Measurements from ENCODE around the gene IGF2BP2. TPM values are rescaled to one million over a fixed set of nuclear protein-coding genes. Genes with fewer than 3 reads are reported as not detected.
A peak's percentile ranks its signal among the peaks of the same experiment; 100 is the strongest.

Gene IGF2BP2
- total RNA-seq, 2 experiments from 2014 or later, result 0.54 to 0.55 TPM

- Mint-ChIP-seq H3K36me3 (ENCODE audit: low read depth) (no peaks in the 10 kb centered on the region), H3K4me1 (no peaks in the 10 kb centered on the region), H3K27me3 (peaks cover 8% of the 10 kb centered on the region), H3K9me3 (ENCODE audit: low read depth) (no peaks in the 10 kb centered on the region), H3K27ac (no peak overlapping the region), H3K4me3 (no peak overlapping the region)
- CTCF ChIA-PET, result no interaction called here
- no peak for ATAC-seq
- POLR2A ChIA-PET, result no interaction called here
- intact Hi-C loops (cut with DNase I, micrococcal nuclease), result no loop called here
- DNase-seq, result no peak
These were observed 12.6 kb upstream of the IGF2BP2 start for GRCh38 chr3:185837414-185837813.

GRCh38 chr3:185831990-185832389, 7.1 kb upstream of the IGF2BP2 start:
- H3K4me1 Mint-ChIP-seq, result no peaks in the 10 kb centered on the region
- intact Hi-C loops (cut with DNase I, micrococcal nuclease), result no loop called here
- POLR2A ChIA-PET, result no interaction called here
- H3K9me3 Mint-ChIP-seq (ENCODE audit: low read depth), result no peaks in the 10 kb centered on the region
- no peak overlapping the region for H3K4me3 Mint-ChIP-seq
- CTCF ChIA-PET, result interaction anchor here (0.7 kb wide), 1 partner anchor 10 kb away, joined by 3 read pairs; no protein-coding TSS in a partner anchor
- H3K27me3 Mint-ChIP-seq, result peaks cover 32% of the 10 kb centered on the region
- no peak for ATAC-seq
- DNase-seq, result no peak
- no peak overlapping the region for H3K27ac Mint-ChIP-seq
- no peaks in the 10 kb centered on the region for H3K36me3 Mint-ChIP-seq (ENCODE audit: low read depth)

- intact Hi-C loops (cut with DNase I, micrococcal nuclease), result no loop called here
- ChIA-PET CTCF (interaction anchor here (0.7 kb wide), 1 partner anchor 10 kb away, joined by 3 read pairs; no protein-coding TSS in a partner anchor), POLR2A (no interaction called here)
- Mint-ChIP-seq H3K27me3 (peaks cover 39% of the 10 kb centered on the region), H3K4me3 (no peak overlapping the region), H3K36me3 (ENCODE audit: low read depth) (no peaks in the 10 kb centered on the region), H3K27ac (no peak overlapping the region), H3K4me1 (no peaks in the 10 kb centered on the region), H3K9me3 (ENCODE audit: low read depth) (no peaks in the 10 kb centered on the region)
- no peak for ATAC-seq
- no peak for DNase-seq
These were observed 6.4 kb upstream of the IGF2BP2 start for GRCh38 chr3:185831195-185831594.

- Mint-ChIP-seq H3K4me3 (no peak overlapping the region), H3K27ac (no peak overlapping the region), H3K9me3 (ENCODE audit: low read depth) (no peaks in the 10 kb centered on the region), H3K27me3 (peaks cover 42% of the 10 kb centered on the region), H3K4me1 (no peaks in the 10 kb centered on the region), H3K36me3 (ENCODE audit: low read depth) (no peaks in the 10 kb centered on the region)
- intact Hi-C loops (cut with DNase I, micrococcal nuclease), result no loop called here
- CTCF ChIA-PET, result no interaction called here
- ATAC-seq (no peak), DNase-seq (no peak)
- POLR2A ChIA-PET, result no interaction called here
These were observed 5.4 kb upstream of the IGF2BP2 start for GRCh38 chr3:185830018-185830797.

GRCh38 chr3:185828755-185829154, 3.9 kb upstream of the IGF2BP2 start:
- Mint-ChIP-seq H3K4me3 (no peak overlapping the region), H3K9me3 (ENCODE audit: low read depth) (no peaks in the 10 kb centered on the region), H3K27me3 (peaks cover 44% of the 10 kb centered on the region), H3K36me3 (ENCODE audit: low read depth) (no peaks in the 10 kb centered on the region), H3K27ac (no peak overlapping the region), H3K4me1 (peaks cover 4% of the 10 kb centered on the region)
- intact Hi-C loops (cut with DNase I, micrococcal nuclease), result loop anchor here in 1 of 2 experiments (5.0 kb wide), 3 partner anchors 84 to 279 kb away; partner anchors contain the start of gene ETV5
- no peak for DNase-seq
- no peak for ATAC-seq
- CTCF ChIA-PET, result no interaction called here
- POLR2A ChIA-PET, result no interaction called here

- Mint-ChIP-seq H3K27me3 (peaks cover 48% of the 10 kb centered on the region), H3K4me1 (peaks cover 8% of the 10 kb centered on the region), H3K9me3 (ENCODE audit: low read depth) (no peaks in the 10 kb centered on the region), H3K27ac (no peak overlapping the region), H3K4me3 (no peak overlapping the region), H3K36me3 (ENCODE audit: low read depth) (no peaks in the 10 kb centered on the region)
- ChIA-PET POLR2A (no interaction called here), CTCF (no interaction called here)
- DNase-seq (no peak), ATAC-seq (no peak)
- intact Hi-C loops (cut with DNase I, micrococcal nuclease), result loop anchor here in 1 of 2 experiments (5.0 kb wide), 3 partner anchors 85 to 280 kb away; partner anchors contain the start of gene ETV5
These were observed 2.9 kb upstream of the IGF2BP2 start for GRCh38 chr3:185827595-185828344.

GRCh38 chr3:185825639-185826481, 1.0 kb upstream of the IGF2BP2 start:
- intact Hi-C loops (cut with DNase I, micrococcal nuclease), result loop anchor here in 1 of 2 experiments (5.0 kb wide), 3 partner anchors 86 to 281 kb away; partner anchors contain the start of gene ETV5
- H3K36me3 Mint-ChIP-seq (ENCODE audit: low read depth), result no peaks in the 10 kb centered on the region
- DNase-seq (peak; percentile 70), ATAC-seq (peak; percentile 72)
- peak overlapping the region; percentile 74 for H3K4me3 Mint-ChIP-seq
- H3K4me1 Mint-ChIP-seq, result peaks cover 8% of the 10 kb centered on the region
- H3K27me3 Mint-ChIP-seq, result peaks cover 61% of the 10 kb centered on the region
- no peaks in the 10 kb centered on the region for H3K9me3 Mint-ChIP-seq (ENCODE audit: low read depth)
- peak overlapping the region; percentile 48 for H3K27ac Mint-ChIP-seq
- ChIA-PET POLR2A (no interaction called here), CTCF (no interaction called here)

GRCh38 chr3:185824051-185825005, 514 bp downstream of the IGF2BP2 start:
- Mint-ChIP-seq H3K27ac (no peak overlapping the region), H3K4me3 (peak overlapping the region; percentile 74), H3K9me3 (ENCODE audit: low read depth) (no peaks in the 10 kb centered on the region), H3K36me3 (ENCODE audit: low read depth) (no peaks in the 10 kb centered on the region), H3K4me1 (peaks cover 8% of the 10 kb centered on the region), H3K27me3 (peaks cover 57% of the 10 kb centered on the region)
- CTCF ChIA-PET, result no interaction called here
- intact Hi-C loops (cut with DNase I, micrococcal nuclease), result loop anchor here in 1 of 2 experiments (5.0 kb wide), 3 partner anchors 88 to 283 kb away; partner anchors contain the start of gene ETV5
- peak; percentile 53 for DNase-seq
- POLR2A ChIA-PET, result no interaction called here
- peak; percentile 24 for ATAC-seq

GRCh38 chr3:185823078-185824044, 1.5 kb downstream of the IGF2BP2 start:
- Mint-ChIP-seq H3K9me3 (ENCODE audit: low read depth) (no peaks in the 10 kb centered on the region), H3K4me3 (peak overlapping the region; percentile 74), H3K27ac (no peak overlapping the region), H3K4me1 (peaks cover 8% of the 10 kb centered on the region), H3K27me3 (peaks cover 57% of the 10 kb centered on the region), H3K36me3 (ENCODE audit: low read depth) (no peaks in the 10 kb centered on the region)
- ATAC-seq (peak; percentile 24), DNase-seq (peak; percentile 56)
- POLR2A ChIA-PET, result interaction anchor here (0.6 to 1.3 kb wide), 2 partner anchors 90 to 343 kb away, joined by 3 read pairs; no protein-coding TSS in a partner anchor
- intact Hi-C loops (cut with DNase I, micrococcal nuclease), result no loop called here
- CTCF ChIA-PET, result interaction anchor here (0.6 to 1.2 kb wide), 3 partner anchors 645 to 967 kb away, joined by 3 to 6 read pairs (median 4); no protein-coding TSS in a partner anchor

All from activated CD4-positive, alpha-beta T cell treated with anti-CD3 and anti-CD28 coated beads for 36 hours (primary cell).